ENCODE measurements around the gene BBS10. TPM values are rescaled to one million over a fixed set of nuclear protein-coding genes. Genes with fewer than 3 reads are reported as not detected.

Gene BBS10
- total and polyA plus RNA-seq, 2 of the 13 experiments (the other 11 are each of a cell fraction or from before 2014, with no cell fraction given), result 4.9 to 7.4 TPM

DNA sequence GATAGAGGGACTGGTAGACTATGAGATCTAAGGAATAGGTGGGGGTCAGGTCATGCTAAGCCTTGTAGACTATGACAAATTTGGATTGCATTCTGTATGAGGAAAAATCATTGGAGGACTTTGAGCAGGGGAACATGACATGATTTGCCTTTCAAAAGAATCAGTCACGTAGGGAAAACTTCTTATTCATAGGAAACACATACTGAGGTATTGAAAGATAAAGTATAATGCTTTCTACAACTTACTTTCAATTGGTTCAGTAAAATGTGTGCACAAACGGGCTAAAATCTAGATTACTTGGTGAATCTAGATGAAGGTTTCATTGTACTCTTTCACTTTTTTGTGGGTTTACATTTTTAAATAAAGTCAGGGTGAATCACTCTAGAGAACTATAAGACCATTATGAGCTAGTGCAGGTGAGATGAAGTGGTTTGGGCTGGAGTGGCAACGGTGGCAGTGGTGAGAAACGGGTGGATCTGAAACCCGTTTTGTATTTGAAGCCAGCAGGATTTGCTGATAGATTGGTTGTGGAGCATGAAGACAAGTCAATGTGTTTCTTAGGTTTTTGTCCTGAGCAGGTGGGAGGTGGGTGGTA is 6.7 kb downstream of the BBS10 start:
- Histone ChIP-seq H4K20me1 (ENCODE audit: insufficient read depth, low read length) (no peaks in the 10 kb centered on the region), H3K36me3 (replicated peaks in 1 of 2; ENCODE audit: control insufficient read depth in 1 of 2, insufficient read depth in 2 of 2, low read length in 2 of 2) (no peaks in the 10 kb centered on the region), H3K4me3 (replicated peaks in 1 of 3; ENCODE audit: insufficient read depth in 1 of 3, low read depth in 2 of 3, low read length in 3 of 3) (no peak overlapping the region), H3K4me1 (ENCODE audit: insufficient read depth, low read length) (peaks cover under 1% of the 10 kb centered on the region; the same call in 1 of the 2 replicates), H3K9ac (ENCODE audit: insufficient read depth, low read depth, low read length) (no peak overlapping the region), H3K4me2 (ENCODE audit: low read depth, low read length) (no peak overlapping the region), H3K79me2 (ENCODE audit: insufficient read depth, low read length) (no peaks in the 10 kb centered on the region), H3K27me3 (ENCODE audit: control insufficient read depth in 1 of 2, insufficient read depth in 2 of 2, low read length in 2 of 2) (no peaks in the 10 kb centered on the region), H2AFZ (ENCODE audit: low read length) (no peak overlapping the region), H3K9me3 (ENCODE audit: low read length) (no peaks in the 10 kb centered on the region), H3K27ac (ENCODE audit: extremely low read length, insufficient read depth, low read length) (no peak overlapping the region)
- POLR2A ChIA-PET, result no interaction called here
- BruUV-seq (replicated peaks), result no TSS peak
- 28% methylated on average over 5 of the region's 5 CpGs for WGBS (ENCODE audit: low lambda C conversion rate)
- intact Hi-C loops (cut with micrococcal nuclease; ENCODE audit: unreplicated experiment), result loop anchor here (10.0 kb wide), 1 partner anchor 857 kb away; the partner anchor contains the start of gene GLIPR1
- no peak for DNase-seq (ENCODE audit: low spot score)
- in situ Hi-C loops (cut with HindIII; ENCODE audit: extremely low pct_ligation_motif_present, low pct_unique_long_range_greater_than_20kb), result loop anchor here (10.0 kb wide), 1 partner anchor 827 kb away; the partner anchor contains the start of gene KRR1
- CTCF ChIA-PET (ENCODE audit: low intra/inter-chr PET ratio, low total read pairs), result no interaction called here
- ATAC-seq, result no peak
- no peak for FAIRE-seq
- no peak for TF ChIP-seq NFYB (CRISPR knock-in tag; IDR thresholded peaks at IDR 0.05)
- no peak for TF ChIP-seq ZEB1 (IDR thresholded peaks at IDR 0.05; ENCODE audit: insufficient replicate concordance, low read depth)
- TF ChIP-seq, protein P1, sequence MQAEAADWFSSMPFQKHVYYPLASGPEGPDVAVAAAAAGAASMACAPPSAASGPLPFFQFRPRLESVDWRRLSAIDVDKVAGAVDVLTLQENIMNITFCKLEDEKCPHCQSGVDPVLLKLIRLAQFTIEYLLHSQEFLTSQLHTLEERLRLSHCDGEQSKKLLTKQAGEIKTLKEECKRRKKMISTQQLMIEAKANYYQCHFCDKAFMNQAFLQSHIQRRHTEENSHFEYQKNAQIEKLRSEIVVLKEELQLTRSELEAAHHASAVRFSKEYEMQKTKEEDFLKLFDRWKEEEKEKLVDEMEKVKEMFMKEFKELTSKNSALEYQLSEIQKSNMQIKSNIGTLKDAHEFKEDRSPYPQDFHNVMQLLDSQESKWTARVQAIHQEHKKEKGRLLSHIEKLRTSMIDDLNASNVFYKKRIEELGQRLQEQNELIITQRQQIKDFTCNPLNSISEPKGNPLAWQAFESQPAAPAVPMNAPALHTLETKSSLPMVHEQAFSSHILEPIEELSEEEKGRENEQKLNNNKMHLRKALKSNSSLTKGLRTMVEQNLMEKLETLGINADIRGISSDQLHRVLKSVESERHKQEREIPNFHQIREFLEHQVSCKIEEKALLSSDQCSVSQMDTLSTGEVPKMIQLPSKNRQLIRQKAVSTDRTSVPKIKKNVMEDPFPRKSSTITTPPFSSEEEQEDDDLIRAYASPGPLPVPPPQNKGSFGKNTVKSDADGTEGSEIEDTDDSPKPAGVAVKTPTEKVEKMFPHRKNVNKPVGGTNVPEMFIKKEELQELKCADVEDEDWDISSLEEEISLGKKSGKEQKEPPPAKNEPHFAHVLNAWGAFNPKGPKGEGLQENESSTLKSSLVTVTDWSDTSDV (CRISPR knock-in tag; IDR thresholded peaks at IDR 0.05), result no peak
- no peak for TF ChIP-seq SYNCRIP (IDR thresholded peaks at IDR 0.05; ENCODE audit: insufficient read depth, low read depth, low read length)

Data from HepG2 (cell line).